Esophagus mucosa (tissue), 1 donor: ENCODE measurements around the gene FAM135A. TPM values are rescaled to one million over a fixed set of nuclear protein-coding genes. Genes with fewer than 3 reads are reported as not detected.
"Not testable (repeated sequence)": the region's sequence is repeated elsewhere in the genome, so short reads cannot be mapped to it uniquely, and the experiment has no call there.

Experiments used
- ATAC-seq: fragments of 200-7000 bp; cut with Tn5 transposase; one replicate; pipeline ENCODE4 v1.9.1; 2020
- total RNA-seq: library from RNA; stranded (reverse); gene quantifications from one replicate; pipeline ENCODE4 v1.2.4, GENCODE V29; 2023
- donor health status: DM: yes; HTN: yes; CAD: no.

FAM135A gene
- total RNA-seq, 1 donor from 2014 or later, result 68.7 TPM

DNA sequence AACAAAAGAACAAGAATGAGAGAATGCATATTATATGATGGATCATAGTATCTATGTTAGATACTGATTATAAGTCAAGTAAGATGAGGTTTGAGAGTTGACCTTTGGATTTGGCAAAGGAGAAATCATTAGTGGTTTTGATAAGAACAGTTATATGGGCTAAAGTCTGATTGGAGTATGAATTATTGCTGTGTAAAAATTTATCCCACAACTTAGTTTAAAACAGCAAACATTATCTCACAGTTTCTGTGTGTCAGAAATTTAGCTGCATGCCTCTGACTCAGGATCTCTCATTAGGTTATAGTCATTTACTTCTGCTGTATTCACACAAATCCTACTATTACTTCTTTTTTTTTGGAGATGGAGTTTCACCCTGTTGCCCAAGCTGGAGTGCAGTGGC lies 56.7 kb downstream of the FAM135A start:
- ATAC-seq, result no peak

- peak; percentile 13 for ATAC-seq
Observed at GRCh38 chr6:70470510-70470909, 57.2 kb downstream of the FAM135A start.

DNA sequence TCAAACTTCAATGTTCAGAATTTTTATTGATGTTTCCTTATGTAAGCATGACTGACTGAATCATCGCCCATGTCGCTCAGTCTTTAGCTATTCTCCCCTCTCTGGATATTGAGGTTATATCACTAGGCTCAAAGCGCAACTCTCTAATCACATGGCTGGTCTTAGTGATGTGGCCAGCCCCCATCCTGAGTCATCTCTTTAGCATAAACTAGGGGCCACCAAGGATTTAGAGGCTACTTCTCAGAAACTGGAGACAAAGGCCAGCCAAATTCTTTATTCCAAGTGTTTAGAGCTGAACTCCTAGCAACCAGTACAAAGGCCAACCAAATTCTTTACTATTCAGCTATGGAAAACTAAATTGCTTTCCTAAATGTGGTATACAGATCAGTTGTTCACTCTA lies 61.4 kb downstream of the FAM135A start:
- no peak for ATAC-seq

DNA sequence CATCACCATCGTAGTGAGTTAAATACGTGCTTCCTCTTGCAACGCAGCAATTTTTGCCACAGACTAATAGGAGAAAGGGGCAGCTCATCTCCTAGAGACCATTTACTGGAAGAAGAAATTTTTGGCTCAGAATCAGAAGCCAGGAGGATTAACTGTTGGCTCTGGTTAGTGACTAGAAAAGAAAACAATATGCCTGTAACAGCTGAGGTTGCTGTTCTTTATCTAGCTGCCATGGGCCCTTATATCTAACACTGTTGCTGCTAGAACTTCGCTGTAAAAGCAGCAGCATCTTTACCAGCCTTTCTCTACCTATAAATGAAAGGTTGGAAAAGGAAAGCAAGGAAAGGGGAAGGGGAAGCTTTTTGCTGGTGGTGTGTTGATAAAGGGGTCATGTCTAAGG lies 65.9 kb downstream of the FAM135A start:
- ATAC-seq, result no peak

DNA sequence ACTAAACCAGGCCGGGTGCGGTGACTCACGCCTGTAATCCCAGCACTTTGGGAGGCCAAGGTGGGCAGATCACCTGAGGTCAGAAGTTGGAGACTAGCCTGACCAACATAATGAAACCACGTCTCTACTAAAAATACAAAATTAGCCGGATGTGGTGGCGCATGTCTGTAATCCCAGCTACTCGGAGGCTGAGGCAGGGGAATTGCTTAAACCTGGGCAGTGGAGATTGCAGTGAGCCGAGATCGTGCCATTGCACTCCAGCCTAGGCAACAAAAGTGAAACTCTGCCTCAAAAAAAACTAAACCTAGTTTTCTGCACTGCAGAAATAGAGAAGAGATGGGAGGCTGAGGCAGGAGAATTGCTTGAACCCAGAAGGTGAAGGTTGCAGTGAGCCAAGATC lies 73.3 kb downstream of the FAM135A start:
- not testable (repeated sequence) for ATAC-seq

- no peak for ATAC-seq
Observed at GRCh38 chr6:70489364-70489763, 76.1 kb downstream of the FAM135A start.

DNA sequence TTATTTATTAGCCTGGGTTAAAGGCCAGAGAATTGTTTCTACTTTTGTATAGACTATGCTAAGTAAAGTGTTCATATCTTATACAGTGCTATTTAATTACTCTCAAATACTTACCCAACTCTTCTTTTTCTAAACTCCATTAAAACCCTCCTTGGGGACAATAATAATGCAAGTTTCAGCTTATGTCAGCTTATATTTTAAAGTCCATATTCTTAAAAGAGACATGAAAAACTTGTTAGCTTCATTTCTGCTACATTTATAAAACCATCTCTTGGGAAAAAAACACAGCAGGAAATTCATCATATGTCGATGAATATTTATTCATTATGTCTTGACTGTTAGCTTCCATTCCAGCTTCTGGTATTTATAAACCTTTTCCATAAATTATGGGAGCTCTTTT lies 81.5 kb downstream of the FAM135A start:
- ATAC-seq, result no peak

- ATAC-seq, result not testable (repeated sequence)
Observed at GRCh38 chr6:70495790-70496189, 82.5 kb downstream of the FAM135A start.

- ATAC-seq, result no peak
Observed at GRCh38 chr6:70502484-70502883, 89.2 kb downstream of the FAM135A start.

- ATAC-seq, result no peak
Observed at GRCh38 chr6:70503813-70504465, 90.6 kb downstream of the FAM135A start.

GRCh38 chr6:70506321-70506720 lies 93.0 kb downstream of the FAM135A start:
- ATAC-seq, result no peak

- no peak for ATAC-seq
Observed at GRCh38 chr6:70507161-70507560, 93.9 kb downstream of the FAM135A start.

- no peak for ATAC-seq
Observed at GRCh38 chr6:70508953-70509352, 95.6 kb downstream of the FAM135A start.

GRCh38 chr6:70510600-70510999 lies 97.3 kb downstream of the FAM135A start:
- no peak for ATAC-seq

DNA sequence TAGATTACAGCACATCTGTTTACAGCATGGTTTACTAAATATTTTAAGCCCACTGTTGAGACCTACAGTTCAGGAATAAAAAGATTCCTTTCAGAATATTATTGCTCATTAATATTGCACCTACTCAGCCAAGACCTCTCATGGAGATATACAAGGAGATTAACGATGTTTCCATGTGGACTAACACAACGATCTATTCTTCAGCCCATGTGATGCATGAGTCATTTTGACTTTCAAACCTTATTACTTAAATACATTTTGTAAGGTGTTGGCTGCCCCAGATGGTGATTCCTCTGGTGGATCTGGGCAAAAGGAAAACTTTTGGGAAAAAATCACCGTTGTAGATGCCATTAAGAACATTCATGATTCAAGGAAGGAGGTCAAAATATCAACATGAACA lies 105.4 kb downstream of the FAM135A start:
- ATAC-seq, result peak; percentile 58

- ATAC-seq, result no peak
Observed at GRCh38 chr6:70520575-70520974, 107.3 kb downstream of the FAM135A start.

DNA sequence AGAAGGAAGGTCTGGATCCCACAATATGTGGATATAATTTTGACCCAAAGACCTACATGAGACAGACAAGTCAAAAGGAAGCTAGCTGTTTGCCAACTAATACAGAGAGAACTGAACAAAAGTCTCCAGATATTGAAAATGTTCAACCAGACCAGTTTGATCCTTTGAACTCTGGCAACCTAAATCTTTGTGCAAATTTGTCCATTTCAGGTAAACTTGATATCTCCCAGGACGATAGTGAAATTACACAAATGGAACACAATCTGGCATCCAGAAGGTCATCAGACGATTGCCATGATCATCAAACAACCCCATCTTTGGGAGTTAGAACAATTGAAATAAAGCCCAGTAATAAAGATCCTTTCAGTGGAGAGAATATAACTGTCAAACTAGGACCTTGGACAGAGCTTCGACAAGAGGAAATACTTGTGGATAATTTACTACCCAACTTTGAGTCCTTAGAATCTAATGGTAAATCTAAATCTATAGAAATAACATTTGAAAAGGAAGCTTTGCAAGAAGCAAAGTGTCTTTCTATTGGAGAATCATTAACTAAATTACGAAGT lies 111.5 kb downstream of the FAM135A start:
- no peak for ATAC-seq

DNA sequence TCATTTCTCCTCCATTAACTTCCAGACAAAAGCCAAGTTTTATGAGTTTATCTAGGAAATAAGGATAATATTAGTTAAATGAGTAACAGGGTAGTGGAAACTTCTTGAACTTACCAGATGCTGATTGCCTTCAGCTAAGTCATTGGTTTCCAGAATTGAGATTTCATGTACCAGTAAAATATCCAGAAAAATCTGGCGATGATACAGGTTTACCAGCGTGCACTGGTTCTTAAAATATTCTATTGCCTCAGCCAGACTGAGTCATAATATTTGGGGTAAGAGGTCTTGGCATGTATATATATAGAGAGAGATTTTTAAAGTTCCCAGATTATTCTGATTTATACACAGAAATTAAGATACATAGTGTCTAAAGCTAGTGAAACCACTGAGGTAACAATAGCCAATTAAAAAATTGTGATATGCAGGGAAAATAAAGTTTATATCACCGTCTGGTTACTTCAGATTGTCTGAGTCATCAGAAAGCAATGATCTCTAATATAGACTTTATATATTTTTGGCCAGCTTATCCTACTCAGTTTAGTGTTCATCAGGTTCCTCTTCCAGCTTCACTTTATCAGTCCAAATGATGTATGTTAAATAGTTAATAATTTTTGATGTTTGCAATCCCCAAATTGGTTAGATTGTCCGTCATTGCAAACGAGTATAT lies 113.9 kb downstream of the FAM135A start:
- no peak for ATAC-seq

DNA sequence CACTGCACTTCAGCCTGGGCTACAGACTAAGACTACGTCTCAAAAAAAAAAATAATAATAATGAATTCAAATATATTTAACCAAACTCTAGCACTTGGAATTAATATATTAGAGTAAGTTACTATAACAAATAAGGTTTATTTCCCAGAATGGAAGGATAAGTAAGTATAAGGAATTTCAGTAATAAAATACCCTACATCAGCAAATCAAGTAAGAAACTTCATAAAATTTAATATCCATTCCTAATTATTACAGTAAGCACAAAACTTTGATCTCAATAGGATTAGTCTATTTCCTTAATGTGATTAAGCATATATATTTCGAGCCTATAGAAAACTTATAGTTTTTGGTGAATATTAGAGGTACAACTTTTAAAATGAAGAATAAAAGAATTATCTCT lies 116.7 kb downstream of the FAM135A start:
- ATAC-seq, result no peak

- no peak for ATAC-seq
Observed at GRCh38 chr6:70531133-70531532, 117.8 kb downstream of the FAM135A start.

GRCh38 chr6:70537266-70537665 lies 124.0 kb downstream of the FAM135A start:
- no peak for ATAC-seq

- no peak for ATAC-seq
Observed at GRCh38 chr6:70538376-70538775, 125.1 kb downstream of the FAM135A start.

DNA sequence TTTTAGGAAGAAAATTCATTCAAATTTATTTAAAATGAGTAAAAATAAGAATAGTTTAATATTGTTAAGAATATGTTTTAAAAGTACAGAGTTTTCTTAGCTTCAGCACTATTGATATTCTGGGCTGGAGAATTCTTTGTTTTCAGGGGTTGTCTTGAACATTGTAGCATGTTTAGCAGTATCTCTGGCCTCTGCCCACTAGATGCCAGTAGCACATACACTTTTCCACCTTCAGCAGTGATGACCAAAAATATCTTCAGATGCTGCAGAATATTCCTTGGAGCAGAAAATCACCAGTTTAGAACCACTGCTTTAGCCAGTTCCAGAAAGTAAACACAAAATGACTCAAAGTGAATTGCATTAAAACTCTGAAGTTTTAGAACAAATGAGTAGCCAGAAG lies 134.0 kb downstream of the FAM135A start:
- ATAC-seq, result no peak

DNA sequence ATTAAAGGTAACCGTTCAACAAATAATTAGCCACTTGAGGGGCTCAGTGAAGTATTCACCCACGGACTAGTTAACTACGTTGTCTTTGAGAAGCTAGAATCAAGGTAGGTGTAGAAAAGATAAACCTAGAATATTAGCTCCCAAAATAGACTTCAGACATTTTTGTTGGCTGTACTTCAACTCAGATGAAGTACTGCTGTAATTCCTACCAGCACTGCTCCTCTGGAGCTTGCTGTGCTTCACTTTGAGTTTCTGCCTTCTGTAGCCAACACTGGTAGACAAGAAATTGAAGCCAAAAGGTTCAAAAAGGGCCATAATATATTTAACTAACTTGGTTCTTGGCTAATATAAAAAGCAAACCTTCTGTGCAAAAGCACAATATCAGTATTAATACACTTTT lies 134.6 kb downstream of the FAM135A start:
- no peak for ATAC-seq
